ACC112 (cell line): ENCODE measurements around the gene PRDM16.

Experiments
- H2AFZ ChIP-seq: fragments of 200-600 bp; sonication (generic); one replicate; pipeline ENCODE4 v1.6.0; 2017; ENCODE audit warnings: antibody characterized with exemption, low read length; ENCODE audit not compliant: unreplicated experiment
- H3K27ac ChIP-seq: fragments of 200-600 bp; sonication (generic); 2 replicates; pipeline ENCODE4 v1.5.1; 2014; ENCODE audit warnings: low read depth, mild to moderate bottlenecking, antibody characterized with exemption, low read length, moderate library complexity
- H3K27me3 ChIP-seq: fragments of 200-600 bp; sonication (generic); 2 replicates; pipeline ENCODE4 v1.6.1; 2014; ENCODE audit warnings: mild to moderate bottlenecking, antibody characterized with exemption, low read length, moderate library complexity, mixed read lengths; ENCODE audit not compliant: insufficient read depth
- H3K36me3 ChIP-seq: fragments of 200-600 bp; sonication (generic); 2 replicates; pipeline ENCODE4 v1.6.1; 2016; ENCODE audit warnings: mild to moderate bottlenecking, antibody characterized with exemption, low read length, moderate library complexity, mixed read lengths; ENCODE audit not compliant: insufficient read depth
- H3K4me1 ChIP-seq: fragments of 200-600 bp; sonication (generic); one replicate; pipeline ENCODE4 v1.6.1; 2016; ENCODE audit warnings: low read length, mixed read lengths; ENCODE audit not compliant: insufficient read depth, unreplicated experiment, control insufficient read depth
- H3K4me3 ChIP-seq: fragments of 200-600 bp; sonication (generic); 2 replicates; pipeline ENCODE4 v1.5.1; 2014; ENCODE audit warnings: mild to moderate bottlenecking, low read depth, low read length
- H3K79me2 ChIP-seq: fragments of 200-600 bp; sonication (generic); one replicate; pipeline ENCODE4 v1.6.0; 2016; ENCODE audit warnings: low read length; ENCODE audit not compliant: control insufficient read depth, unreplicated experiment, insufficient read depth

Gene PRDM16

GRCh38 chr1:3040004-3040403 is 29.0 kb upstream of the PRDM16 start:
- H3K79me2 ChIP-seq, result no peaks in the 10 kb centered on the region
- no peaks in the 10 kb centered on the region for H3K4me1 ChIP-seq
- no peak overlapping the region for H3K4me3 ChIP-seq
- H3K27me3 ChIP-seq, result peaks cover 35% of the 10 kb centered on the region; the same call in 1 of the 2 replicates
- no peak overlapping the region for H3K27ac ChIP-seq
- no peaks in the 10 kb centered on the region for H3K36me3 ChIP-seq
- no peak overlapping the region for H2AFZ ChIP-seq

GRCh38 chr1:3042481-3042880 is 26.5 kb upstream of the PRDM16 start:
- H3K27me3 ChIP-seq, result peaks cover 45% of the 10 kb centered on the region; the same call in 1 of the 2 replicates

GRCh38 chr1:3049164-3049563 is 19.8 kb upstream of the PRDM16 start:
- no peak overlapping the region for H3K4me3 ChIP-seq
- no peak overlapping the region for H2AFZ ChIP-seq
- H3K36me3 ChIP-seq, result no peaks in the 10 kb centered on the region
- no peaks in the 10 kb centered on the region for H3K4me1 ChIP-seq
- H3K27ac ChIP-seq, result no peak overlapping the region
- H3K27me3 ChIP-seq, result peaks cover 26% of the 10 kb centered on the region; the same call in 1 of the 2 replicates
- H3K79me2 ChIP-seq, result no peaks in the 10 kb centered on the region

More at GRCh38 chr1:3042481-3042880, 26.5 kb upstream of the PRDM16 start:
- Histone ChIP-seq H3K36me3 (no peaks in the 10 kb centered on the region), H3K27ac (no peak overlapping the region), H2AFZ (no peak overlapping the region), H3K79me2 (no peaks in the 10 kb centered on the region), H3K4me3 (no peak overlapping the region), H3K4me1 (no peaks in the 10 kb centered on the region)

- peaks cover 24% of the 10 kb centered on the region for H3K27me3 ChIP-seq
- H3K79me2 ChIP-seq, result no peaks in the 10 kb centered on the region
Measured at GRCh38 chr1:3049905-3050304, 19.1 kb upstream of the PRDM16 start.

DNA sequence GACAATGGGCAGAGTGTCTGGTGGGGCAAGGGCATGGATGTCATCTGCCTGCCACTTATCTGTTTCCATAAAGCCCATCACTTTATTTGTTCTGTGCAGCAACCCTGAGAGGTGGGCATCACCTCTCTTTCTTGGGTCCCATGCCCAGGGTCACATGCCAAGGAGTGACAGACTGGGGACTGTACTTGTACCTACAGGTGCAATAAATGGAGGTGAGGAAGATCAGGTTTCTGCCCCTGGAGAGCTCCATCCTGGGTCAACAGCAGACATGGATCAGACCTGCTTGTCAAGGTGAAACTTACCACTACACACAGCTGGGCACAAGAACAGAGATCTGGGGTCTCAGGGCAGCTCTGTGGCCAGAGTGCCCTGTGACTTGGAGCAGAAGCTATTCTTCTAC is 18.4 kb upstream of the PRDM16 start:
- H3K4me3 ChIP-seq, result no peak overlapping the region
- no peak overlapping the region for H2AFZ ChIP-seq
- no peaks in the 10 kb centered on the region for H3K36me3 ChIP-seq
- no peak overlapping the region for H3K27ac ChIP-seq
- H3K27me3 ChIP-seq, result peaks cover 26% of the 10 kb centered on the region
- H3K79me2 ChIP-seq, result no peaks in the 10 kb centered on the region
- no peaks in the 10 kb centered on the region for H3K4me1 ChIP-seq

More at GRCh38 chr1:3049905-3050304, 19.1 kb upstream of the PRDM16 start:
- H3K4me3 ChIP-seq, result no peak overlapping the region
- H2AFZ ChIP-seq, result no peak overlapping the region
- no peaks in the 10 kb centered on the region for H3K36me3 ChIP-seq
- H3K4me1 ChIP-seq, result no peaks in the 10 kb centered on the region
- no peak overlapping the region for H3K27ac ChIP-seq

DNA sequence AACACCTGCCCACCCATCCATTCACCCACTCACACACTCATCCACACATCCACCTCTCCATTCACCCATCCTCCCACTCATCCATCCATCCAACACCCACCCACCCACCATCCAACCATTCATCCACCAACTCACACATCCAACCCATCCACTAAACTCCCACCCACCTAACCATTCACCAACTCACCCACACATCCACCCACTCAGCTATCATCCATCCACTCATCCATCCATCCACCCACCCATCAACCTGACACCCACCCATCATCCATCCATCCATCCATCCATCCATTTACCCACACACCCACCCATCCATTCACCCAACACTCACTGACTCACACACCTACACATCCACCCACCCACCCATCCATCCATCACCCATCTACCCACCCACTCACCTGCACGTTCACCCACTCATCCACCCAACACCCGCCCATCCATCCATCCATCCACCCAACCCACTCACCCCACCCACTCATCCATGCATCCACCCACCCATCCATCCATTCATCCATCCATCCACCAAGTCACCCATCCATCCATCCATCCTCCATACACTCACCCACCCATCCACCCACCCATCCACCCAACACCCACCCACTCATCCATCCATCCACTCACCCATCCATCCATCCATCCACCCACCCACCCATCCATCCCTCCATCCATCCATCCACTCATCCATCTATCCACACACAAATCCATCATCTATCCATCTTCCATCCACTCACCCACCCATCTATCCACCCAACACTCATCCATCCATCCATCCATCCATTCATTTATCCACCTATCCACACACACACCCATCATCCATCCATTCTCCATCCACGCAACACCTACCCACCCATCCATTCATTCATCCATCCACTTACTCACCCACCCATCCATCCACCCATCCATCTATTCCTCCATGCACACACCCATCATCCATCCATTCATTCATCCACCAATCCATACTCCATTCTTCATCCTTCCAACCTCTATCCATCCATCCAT is 17.4 kb upstream of the PRDM16 start:
- Histone ChIP-seq H2AFZ (no peak overlapping the region), H3K79me2 (no peaks in the 10 kb centered on the region), H3K4me3 (no peak overlapping the region), H3K27ac (no peak overlapping the region), H3K4me1 (no peaks in the 10 kb centered on the region), H3K27me3 (peaks cover 25% of the 10 kb centered on the region), H3K36me3 (no peaks in the 10 kb centered on the region)

- H3K36me3 ChIP-seq, result no peaks in the 10 kb centered on the region
- no peak overlapping the region for H3K27ac ChIP-seq
- no peak overlapping the region for H2AFZ ChIP-seq
- H3K27me3 ChIP-seq, result peaks cover 26% of the 10 kb centered on the region
- H3K4me1 ChIP-seq, result no peaks in the 10 kb centered on the region
- H3K79me2 ChIP-seq, result no peaks in the 10 kb centered on the region
- no peak overlapping the region for H3K4me3 ChIP-seq
Measured at GRCh38 chr1:3052501-3052900, 16.5 kb upstream of the PRDM16 start.

- H3K4me1 ChIP-seq, result no peaks in the 10 kb centered on the region
- peaks cover 30% of the 10 kb centered on the region for H3K27me3 ChIP-seq
- no peak overlapping the region for H3K27ac ChIP-seq
- no peak overlapping the region for H2AFZ ChIP-seq
- no peaks in the 10 kb centered on the region for H3K79me2 ChIP-seq
- H3K36me3 ChIP-seq, result no peaks in the 10 kb centered on the region
- no peak overlapping the region for H3K4me3 ChIP-seq
Measured at GRCh38 chr1:3053366-3053980, 15.5 kb upstream of the PRDM16 start.

DNA sequence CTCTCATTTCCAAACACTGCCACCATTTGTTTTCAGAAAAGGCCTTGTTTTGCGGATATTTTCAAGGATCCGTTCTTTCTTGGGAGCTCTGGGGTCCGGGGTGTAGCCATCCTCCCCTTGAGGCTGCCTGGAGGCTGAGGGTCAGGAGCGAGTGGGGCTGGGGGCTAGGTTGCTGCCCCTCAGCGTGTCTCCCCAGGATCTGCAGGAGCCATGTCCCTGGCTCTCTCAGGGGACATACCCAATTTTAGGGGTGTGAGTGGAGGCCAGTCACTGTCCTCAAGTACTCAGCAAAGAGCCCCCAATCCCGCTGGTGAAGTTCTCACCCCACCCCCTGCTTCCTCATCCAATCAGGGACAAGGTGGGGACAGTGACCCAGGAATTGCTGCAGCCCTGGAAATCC is 15.0 kb upstream of the PRDM16 start:
- no peak overlapping the region for H3K4me3 ChIP-seq
- no peaks in the 10 kb centered on the region for H3K36me3 ChIP-seq
- H3K4me1 ChIP-seq, result no peaks in the 10 kb centered on the region
- no peaks in the 10 kb centered on the region for H3K79me2 ChIP-seq
- H2AFZ ChIP-seq, result no peak overlapping the region
- H3K27me3 ChIP-seq, result peaks cover 34% of the 10 kb centered on the region
- H3K27ac ChIP-seq, result no peak overlapping the region

GRCh38 chr1:3054474-3054873 is 14.5 kb upstream of the PRDM16 start:
- Histone ChIP-seq H3K27ac (no peak overlapping the region), H3K27me3 (peaks cover 39% of the 10 kb centered on the region), H3K4me3 (no peak overlapping the region), H3K79me2 (no peaks in the 10 kb centered on the region), H3K4me1 (no peaks in the 10 kb centered on the region), H3K36me3 (no peaks in the 10 kb centered on the region), H2AFZ (no peak overlapping the region)
